ENCODE measurements around the gene FN1.

FN1 gene

DNA sequence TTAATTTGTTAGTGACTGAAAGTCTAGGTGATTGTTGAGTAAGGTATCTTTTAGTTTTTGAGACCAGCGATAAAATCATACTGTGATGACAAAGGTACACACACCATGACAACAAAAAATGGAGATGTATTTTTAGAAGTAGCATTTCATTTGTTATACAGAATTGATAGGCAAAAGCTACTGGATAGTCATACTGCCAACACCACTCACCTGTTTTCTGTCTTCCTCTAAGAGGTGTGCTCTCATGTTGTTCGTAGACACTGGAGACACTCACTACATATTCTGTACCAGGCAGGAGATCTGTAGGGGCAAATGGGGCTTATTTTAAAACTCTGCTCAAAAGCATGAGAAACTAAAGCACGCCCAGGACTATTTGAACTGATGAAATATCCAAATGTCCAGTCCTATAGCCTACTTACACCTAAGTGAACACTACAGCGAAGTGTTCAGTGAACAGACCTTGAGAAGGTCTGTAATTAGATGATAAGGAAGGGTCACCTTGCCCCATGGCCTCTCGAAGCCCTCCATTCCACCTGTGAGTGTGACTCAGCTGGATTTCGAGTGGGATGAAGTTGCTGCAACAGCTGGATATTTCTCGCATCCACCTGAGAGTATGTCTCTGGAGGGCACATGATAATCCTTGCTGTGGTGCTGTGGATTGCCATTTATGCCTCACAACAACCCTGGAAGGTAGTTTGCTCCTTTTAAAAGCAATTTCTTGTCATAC, 47.7 kb downstream of the FN1 start:
- DNase-seq (ENCODE audit: extremely low read depth, low read depth), result no peak
- TF ChIP-seq, protein P1, sequence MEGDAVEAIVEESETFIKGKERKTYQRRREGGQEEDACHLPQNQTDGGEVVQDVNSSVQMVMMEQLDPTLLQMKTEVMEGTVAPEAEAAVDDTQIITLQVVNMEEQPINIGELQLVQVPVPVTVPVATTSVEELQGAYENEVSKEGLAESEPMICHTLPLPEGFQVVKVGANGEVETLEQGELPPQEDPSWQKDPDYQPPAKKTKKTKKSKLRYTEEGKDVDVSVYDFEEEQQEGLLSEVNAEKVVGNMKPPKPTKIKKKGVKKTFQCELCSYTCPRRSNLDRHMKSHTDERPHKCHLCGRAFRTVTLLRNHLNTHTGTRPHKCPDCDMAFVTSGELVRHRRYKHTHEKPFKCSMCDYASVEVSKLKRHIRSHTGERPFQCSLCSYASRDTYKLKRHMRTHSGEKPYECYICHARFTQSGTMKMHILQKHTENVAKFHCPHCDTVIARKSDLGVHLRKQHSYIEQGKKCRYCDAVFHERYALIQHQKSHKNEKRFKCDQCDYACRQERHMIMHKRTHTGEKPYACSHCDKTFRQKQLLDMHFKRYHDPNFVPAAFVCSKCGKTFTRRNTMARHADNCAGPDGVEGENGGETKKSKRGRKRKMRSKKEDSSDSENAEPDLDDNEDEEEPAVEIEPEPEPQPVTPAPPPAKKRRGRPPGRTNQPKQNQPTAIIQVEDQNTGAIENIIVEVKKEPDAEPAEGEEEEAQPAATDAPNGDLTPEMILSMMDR (IDR thresholded peaks at IDR 0.05; ENCODE audit: low read depth, low read length), result no peak

DNA sequence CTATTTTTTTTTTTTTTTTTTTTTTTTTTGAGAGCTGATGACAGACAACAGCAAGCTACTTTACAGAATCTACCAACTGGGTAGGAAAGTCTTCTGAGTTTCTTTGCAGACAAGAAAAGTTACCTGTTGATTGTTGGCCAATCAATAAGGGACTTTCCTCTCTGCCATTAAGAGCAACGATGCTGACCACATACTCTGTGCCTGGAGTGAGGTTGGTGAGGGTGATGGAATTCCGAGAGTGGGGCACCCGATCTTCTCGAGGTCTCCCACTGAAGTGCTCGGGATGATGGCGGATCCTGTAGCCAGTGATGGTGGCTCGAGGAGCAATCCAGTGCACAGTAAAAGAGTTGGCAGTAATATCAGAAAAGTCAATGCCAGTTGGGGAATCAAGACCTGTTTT, 49.3 kb downstream of the FN1 start:
- TF ChIP-seq, protein P1 (IDR thresholded peaks at IDR 0.05; ENCODE audit: low read depth, low read length), result no peak
- DNase-seq (ENCODE audit: extremely low read depth, low read depth), result no peak

DNA sequence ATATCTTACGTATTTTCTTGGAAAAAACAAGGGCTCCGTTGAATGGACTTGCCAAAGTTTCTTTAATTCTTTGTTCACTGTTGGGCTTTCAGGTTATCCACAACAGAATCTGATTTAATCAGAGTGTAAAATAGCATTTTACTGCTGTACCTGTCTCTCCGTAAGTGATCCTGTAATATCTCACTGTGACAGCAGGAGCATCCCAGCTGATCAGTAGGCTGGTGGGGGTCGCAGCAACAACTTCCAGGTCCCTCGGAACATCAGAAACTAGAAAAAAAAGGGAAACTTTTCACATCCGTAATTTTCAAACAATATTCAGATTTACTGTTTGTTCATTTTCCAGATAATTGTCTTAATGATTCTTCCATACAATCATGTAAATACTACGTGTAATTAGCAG, 51.2 kb downstream of the FN1 start:
- DNase-seq (ENCODE audit: extremely low read depth, low read depth), result no peak
- TF ChIP-seq, protein P1 (IDR thresholded peaks at IDR 0.05; ENCODE audit: low read depth, low read length), result no peak

DNA sequence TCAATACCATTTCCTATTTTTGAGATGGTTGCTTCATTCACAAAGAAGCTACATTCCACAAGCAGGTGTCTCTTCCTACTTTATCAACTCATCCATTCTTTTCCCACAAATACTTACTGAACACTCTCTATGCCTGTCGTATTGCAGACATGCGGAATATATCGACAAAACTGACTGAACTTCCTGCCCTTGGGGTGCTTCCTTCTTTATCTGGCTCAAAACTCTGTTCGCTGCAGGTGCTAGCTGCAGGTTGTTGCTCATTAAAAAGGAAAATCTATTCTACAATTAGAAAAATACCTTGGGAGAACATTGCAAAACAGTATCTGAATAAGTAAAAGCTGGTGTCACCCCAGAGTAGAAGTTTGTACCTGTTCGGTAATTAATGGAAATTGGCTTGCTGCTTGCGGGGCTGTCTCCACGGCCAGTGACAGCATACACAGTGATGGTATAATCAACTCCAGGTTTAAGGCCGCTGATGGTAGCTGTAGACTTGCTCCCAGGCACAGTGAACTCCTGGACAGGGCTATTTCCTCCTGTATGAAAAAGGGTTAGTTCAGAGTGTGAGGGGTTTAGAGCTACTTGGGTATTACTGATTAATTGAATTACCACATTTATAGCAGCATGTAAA, 52.1 kb downstream of the FN1 start:
- no peak for DNase-seq (ENCODE audit: extremely low read depth, low read depth)
- TF ChIP-seq, protein P1 (IDR thresholded peaks at IDR 0.05; ENCODE audit: low read depth, low read length), result no peak

DNA sequence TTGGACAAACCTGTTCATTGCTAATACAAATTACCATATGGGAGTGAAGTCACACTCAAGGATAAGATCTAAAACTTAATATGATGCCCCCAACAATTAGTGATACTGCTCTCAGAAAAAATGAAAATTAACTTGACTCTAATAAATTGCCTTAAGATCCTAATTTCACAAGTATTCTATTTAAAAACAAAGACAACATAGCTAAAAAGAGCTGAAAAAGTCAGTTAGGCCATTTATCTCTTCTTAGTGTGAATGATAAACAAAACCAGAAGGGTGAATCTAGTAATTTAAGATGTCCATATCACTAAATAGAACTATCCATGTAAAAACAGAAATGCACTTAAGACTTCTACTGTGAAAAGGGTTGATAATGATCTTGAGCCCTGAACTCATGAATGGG, 53.4 kb downstream of the FN1 start:
- no peak for DNase-seq (ENCODE audit: extremely low read depth, low read depth)
- TF ChIP-seq, protein P1 (IDR thresholded peaks at IDR 0.05; ENCODE audit: low read depth, low read length), result no peak

DNA sequence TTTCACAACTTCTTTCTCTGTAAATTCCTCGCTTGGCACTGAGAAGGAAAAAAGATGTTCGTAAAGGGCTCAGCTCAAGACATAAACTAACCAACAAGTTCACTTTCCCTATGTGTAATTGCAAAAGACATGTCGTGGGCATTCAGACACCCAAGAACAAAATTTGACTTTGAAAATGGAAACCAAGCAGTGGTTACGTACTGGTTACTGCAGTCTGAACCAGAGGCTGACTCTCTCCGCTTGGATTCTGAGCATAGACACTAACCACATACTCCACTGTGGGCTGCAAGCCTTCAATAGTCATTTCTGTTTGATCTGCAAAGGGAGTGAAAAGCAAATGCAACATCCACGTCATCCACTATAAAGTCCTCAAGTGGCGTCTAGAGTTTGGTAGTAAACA, 53.9 kb downstream of the FN1 start:
- TF ChIP-seq, protein P1 (IDR thresholded peaks at IDR 0.05; ENCODE audit: low read depth, low read length), result no peak
- DNase-seq (ENCODE audit: extremely low read depth, low read depth), result no peak

DNA sequence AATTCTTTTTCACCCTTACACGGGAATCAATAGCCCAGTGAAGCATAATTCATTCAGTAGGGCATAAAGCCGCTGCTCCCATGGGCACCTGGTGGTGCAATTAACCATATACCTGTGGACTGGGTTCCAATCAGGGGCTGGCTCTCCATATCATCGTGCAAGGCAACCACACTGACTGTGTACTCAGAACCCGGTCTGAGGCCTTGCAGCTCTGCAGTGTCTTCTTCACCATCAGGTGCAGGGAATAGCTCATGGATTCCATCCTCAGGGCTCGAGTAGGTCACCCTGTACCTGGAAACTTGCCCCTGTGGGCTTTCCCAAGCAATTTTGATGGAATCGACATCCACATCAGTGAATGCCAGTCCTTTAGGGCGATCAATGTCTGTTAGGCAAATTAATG, 55.2 kb downstream of the FN1 start:
- TF ChIP-seq, protein P1 (IDR thresholded peaks at IDR 0.05; ENCODE audit: low read depth, low read length), result no peak
- no peak for DNase-seq (ENCODE audit: extremely low read depth, low read depth)
